GM21381 (cell line): ENCODE results near the gene LYST.
"Not testable (repeated sequence)": the region's sequence is repeated elsewhere in the genome, so short reads cannot be mapped to it uniquely, and the experiment has no call there.

Experiments
- ATAC-seq: cut with Tn5 transposase; IDR thresholded peaks from one replicate; pipeline ENCODE4 v1.9.1; 2021; ENCODE audit warnings: mild to moderate bottlenecking, moderate library complexity; ENCODE audit not compliant: unreplicated experiment

The LYST gene

GRCh38 chr1:235825229-235825628, 41.5 kb downstream of the LYST start:
- no peak for ATAC-seq

- no peak for ATAC-seq
Observed at GRCh38 chr1:235823684-235824083, 43.0 kb downstream of the LYST start.

- no peak for ATAC-seq
Observed at GRCh38 chr1:235822685-235823084, 44.0 kb downstream of the LYST start.

DNA sequence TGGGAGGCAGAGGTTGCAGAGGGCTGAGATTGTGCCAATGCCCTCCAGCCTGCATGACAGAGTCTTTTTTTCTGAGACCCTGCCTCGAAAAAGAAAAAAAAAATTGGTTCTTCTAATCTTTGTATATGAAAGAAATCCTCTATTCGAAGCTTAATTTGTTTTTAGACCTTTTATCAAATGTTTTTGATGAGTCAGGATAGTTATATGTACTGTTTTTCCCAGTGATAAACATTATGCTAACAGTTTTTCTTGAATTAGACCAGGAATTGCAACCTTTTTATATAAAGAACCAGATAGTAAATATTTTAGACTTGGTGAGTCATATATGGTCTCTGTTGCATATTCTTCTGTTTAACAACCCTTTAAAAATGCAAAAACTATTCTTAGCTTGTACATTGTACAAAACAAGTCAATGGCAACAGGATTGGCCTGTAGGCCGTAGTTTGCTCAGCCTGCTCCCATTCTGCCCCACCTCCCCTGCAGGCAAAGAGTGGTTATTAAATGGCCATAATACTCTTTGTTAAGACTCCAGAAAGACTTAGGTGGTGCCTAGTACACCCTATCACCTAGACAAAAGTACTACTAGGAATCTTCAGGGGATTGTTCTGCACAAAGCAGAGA, 45.2 kb downstream of the LYST start:
- ATAC-seq: no peak

DNA sequence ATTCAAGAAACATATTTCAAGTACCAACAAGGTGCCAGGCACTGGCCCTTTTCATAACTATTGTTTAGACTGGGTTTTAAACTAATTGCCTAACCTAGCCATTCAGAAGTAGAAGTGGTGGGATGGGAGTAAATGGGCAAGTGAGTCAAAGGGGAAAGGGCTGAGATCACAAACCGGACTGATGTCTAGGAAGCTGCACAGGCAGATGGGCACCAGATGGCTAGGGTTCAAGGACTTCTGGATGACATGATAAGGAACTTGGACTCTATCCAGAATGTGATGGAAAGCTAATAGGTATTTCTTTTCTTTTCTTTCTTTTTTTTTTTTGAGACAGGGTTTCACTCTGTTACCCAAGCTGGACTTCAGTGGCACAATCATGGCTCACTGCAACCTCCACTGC, 46.6 kb downstream of the LYST start:
- no peak for ATAC-seq

DNA sequence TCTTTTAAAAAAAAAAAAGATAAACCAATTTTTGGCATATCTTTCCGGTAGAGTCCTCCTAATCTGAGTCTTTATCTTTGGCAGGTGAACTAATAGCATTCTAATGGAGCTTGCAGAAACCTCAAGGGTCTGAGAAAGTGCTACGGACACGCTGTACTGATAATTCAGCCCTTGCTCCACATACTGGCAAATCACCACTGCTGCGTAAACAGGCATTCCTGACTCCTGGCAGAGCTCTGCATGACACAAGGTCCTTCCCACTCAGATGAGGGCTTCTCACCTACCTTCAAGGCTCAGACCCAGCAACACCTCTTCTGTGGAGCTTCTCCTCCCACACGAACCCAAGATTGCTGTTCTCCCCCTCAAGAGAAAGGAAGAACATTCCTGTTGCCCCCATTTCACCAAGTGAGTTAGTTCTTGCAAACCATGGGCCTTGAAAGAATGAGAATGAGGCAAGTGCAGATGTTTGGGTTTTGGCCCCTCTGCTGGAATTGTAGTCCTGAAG, 48.0 kb downstream of the LYST start:
- no peak for ATAC-seq

DNA sequence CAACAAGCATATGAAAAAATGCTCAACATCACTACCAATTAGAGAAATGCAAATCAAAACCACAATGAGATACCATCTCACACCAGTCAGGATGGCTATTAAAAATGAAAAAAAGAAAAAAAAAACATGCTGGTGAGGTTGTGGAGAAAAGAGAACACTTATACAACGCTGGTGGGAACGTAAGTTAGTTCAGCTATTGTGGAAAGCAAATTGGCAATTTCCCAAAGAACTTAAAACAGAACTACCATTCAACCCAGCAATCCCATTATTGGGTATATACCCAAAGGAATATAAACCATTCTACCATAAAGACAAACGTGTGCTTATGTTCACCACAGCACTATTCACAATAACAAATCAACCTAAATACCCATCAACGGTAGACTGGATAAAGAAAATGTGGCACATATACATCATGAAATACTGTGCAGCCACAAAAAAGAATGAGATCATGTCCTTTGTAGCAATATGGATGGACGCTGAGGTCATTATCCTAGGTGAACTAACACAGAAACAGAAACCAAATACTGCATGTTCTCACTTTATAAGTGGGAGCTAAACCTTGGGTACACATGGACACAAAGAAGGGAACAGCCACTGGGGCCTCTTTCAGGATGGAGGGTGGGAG, 49.5 kb downstream of the LYST start:
- no peak for ATAC-seq

DNA sequence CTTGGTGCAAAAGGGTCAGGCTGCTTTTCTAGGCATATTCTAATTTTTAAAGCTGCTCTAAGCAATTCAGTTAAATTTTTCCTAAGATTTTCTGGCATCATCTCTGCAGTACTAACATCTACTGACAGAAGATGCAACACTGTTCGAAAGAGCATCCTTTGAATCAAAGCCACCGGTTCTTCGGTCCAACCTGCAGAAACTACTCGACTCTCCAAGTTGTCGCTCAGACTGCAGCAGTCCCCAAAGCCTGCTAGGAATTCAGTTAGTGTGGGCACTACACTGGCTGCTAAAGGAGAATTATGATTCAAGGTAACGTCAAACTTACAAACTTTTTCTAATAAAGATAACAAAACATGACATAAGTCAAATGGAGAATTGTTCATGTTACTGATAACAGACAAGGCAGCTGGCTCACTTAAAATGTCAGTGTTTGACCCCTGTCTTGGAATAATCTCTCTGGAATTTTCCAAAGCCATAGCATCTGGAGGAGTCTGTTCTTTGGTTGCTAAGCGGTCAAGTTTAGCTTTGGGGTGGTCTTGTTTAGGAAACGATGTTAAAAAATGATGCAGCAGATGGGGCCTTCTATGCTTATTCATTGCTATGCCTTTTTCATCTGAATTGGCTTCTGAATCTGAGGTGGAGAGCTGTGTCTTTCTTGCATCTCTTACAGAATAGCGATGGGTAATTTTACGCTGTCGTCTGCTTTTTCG, 56.9 kb downstream of the LYST start:
- no peak for ATAC-seq

DNA sequence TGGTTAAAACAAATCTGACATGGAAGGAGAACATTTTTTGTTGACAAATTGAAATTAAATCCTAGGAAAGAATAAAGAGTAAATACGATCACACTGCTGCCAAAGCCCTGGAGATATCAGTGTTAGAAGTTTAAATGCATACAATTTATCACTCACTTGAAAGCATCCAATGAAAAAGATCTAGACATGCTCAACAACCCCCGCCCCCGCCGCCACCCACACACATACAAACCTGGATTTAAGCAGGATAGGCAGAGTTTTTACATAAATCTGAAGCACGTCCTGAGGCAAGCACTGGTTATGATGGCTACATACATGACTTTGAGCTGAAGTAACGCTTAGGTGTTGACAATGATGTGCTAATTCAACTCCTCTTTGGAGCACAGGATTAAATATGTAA, 58.5 kb downstream of the LYST start:
- no peak for ATAC-seq

DNA sequence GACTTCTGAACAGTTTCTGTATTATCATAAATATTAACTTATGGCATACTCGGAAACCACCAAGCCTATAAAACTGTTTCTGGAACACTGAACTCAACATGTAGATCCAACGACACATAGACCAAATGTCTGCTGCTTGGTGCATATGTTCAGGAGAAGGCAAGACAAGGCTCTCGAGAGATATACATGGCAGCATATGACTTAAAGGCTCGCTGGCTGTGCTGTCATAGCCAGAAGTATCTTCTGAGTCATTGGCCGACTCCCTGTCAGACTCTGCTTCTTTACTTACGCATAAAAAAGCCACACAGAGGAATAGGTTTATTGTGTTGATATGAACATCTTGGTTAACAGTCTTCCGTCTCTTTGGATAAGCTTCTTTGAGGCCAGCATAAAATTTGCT, 60.6 kb downstream of the LYST start:
- no peak for ATAC-seq

DNA sequence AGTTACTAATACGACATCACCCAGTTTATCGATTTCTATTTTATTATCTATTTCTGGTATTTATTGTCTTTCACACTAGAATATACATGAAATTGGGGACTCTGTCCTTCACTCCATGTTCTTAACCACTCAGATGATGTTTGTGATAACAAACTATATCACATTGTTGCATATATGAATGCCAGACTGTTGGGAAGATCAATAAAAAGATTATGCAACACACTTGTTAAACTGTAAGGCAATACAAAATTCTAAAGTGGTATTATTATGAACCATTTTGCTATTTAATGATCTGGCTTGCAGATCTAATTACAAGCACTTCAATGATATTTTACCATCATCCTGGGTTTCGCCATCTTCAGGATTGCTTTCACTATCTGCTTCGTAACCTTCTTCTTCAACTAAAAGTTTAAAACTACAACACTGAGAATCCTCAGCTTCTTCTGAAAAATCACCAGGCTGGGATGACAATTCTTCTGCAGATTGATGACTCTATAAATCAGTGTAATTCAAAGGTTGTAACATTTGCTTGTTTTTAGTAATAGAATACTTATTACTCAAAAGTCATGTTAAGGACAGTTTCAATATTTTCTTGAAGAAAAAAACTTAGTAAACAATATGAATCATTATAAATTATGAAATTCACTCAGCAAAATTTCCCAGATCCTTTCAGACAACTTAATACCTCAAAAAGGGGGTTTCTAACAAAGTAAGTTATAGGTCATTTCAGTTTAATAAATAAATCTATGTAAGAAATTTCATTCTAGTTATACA, 63.9 kb downstream of the LYST start:
- no peak for ATAC-seq

DNA sequence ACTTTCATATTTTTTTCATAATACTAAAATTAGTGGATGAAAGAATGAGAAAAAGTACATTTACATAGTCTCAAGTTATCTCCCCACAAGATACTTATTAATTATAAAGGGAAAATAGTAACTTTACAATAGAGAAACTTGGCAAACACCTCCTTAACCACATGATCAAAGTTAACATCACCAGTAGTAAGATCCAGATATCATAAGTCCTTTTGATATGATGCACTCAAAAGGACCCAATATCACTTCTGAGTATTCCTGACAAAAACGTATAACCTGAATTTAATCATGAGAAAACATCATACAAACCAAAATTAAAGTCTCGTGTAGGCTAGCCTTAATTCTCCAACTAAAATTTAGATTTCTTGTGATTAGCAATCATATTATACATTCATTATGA, 67.4 kb downstream of the LYST start:
- ATAC-seq: no peak

DNA sequence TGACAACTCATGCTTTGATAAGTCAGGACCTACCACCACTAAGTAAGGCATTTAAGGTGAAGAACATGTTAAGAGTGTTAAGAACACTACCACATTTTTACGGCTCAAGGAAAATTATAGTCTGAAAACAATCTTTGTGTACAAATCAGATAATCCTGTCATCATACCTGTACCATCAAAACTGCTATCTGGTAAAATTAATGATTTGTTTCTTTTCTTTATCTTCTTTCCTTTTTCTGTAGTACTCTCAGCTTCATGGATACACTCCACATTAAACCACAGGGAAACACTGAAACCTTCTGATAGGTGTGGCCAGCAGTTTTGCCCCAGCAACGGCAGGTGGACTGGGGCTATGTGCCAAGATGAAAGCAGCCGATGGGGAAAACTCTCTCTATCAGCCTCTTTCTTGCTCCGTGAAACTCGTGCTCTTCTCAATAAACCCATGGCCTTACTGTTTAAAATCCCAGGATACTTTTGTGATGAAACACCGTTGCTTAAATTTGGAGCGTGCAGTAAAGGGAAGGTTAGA, 75.1 kb downstream of the LYST start:
- ATAC-seq: no peak

DNA sequence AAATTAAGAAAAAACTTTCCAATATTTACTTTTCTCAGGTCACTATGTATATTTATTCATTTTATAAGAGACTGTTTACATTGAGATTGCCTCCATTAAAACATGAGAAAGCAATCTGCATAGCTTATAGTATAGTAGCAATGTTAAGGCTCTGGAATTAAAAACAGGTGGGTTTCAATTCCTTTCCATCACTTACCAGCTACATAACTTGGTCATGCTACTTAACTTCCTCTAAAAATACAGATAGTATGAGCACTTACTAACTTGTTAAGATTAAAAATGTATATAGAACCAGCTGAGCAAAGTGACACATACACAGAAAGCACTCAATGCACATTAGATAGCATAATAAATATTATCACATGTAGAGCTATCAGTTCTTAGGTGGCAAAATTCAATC, 76.6 kb downstream of the LYST start:
- no peak for ATAC-seq

GRCh38 chr1:235786227-235786898, 80.3 kb downstream of the LYST start:
- not testable (repeated sequence) for ATAC-seq

DNA sequence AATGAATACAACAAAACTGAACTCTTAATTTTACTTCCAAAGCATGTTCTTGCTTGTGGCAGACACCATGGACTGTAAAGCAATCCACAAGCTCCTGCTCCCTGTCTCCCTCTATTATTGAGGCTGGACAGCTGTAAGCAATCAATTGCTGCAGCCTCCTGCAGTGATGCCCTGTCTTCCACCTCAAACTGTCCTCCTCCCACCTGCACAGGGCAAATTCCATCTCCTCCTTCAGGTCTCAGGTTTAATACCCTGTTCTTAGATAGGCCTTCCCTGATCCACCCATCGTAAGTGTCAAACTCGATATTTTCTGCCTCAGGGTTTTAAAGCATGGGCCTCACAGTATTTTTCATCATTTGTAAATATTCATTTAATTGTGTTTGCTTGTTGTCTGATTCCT, 81.8 kb downstream of the LYST start:
- ATAC-seq: no peak

DNA sequence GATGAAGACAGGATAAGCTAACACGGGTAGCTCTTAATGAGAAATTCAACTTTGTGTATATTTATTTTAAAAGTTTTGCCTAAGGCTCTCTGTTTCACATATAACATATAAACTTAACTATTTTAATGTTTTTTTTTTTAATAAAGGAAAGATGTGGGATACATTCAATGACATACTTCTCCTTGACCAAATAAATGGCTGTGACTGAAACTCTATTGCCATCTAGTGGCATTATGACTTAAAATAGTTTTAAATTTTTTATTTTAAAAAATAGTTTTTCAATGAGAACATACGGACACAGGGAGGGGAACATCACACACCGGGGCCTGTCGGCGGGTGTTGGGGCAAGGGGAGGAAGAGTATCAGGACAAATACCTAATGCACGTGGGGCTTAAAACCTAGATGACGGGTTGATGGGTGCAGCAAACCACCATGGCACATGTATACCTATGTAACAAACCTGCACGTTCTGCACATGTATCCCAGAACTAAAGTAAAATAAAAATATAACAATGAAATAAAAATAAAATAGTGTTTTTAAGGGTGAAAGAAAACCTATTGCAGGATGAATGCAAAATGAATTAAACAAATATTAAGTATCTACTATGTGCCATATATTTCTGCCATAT, 83.4 kb downstream of the LYST start:
- ATAC-seq: no peak

DNA sequence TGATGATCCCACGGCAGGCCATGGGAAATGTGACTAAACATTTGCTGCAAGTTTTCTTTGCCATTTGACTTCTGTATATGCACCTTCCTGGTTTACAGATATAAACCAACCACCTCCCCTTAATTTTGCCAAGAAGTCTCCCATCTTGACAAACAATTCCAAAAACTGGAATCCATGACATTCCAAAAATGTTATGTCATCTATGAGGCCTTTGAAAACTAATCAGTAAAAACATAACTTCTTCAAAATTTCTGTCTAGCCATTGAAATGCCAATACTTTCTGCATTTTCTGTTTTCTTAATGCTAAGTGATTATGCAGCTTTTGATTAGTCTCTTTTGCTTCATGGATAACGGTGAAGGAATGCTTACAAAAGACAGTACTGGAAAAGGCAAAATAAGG, 84.1 kb downstream of the LYST start:
- no peak for ATAC-seq

GRCh38 chr1:235781807-235782206, 84.9 kb downstream of the LYST start:
- ATAC-seq: no peak

- no peak for ATAC-seq
Observed at GRCh38 chr1:235779770-235780169, 86.9 kb downstream of the LYST start.
